NCI-H1436 (cell line): ENCODE measurements around the gene FRZB.
"Not testable (repeated sequence)": the region's sequence is repeated elsewhere in the genome, so short reads cannot be mapped to it uniquely, and the experiment has no call there.

Source experiments
- DNase-seq: peaks from one replicate; lab custom pipeline; 2025; lab: John Stamatoyannopoulos, UW

Gene FRZB

GRCh38 chr2:182890305-182890704 is 23.9 kb upstream of the FRZB start:
- DNase-seq: no peak

GRCh38 chr2:182887753-182888415 is 21.4 kb upstream of the FRZB start:
- no peak for DNase-seq

- no peak for DNase-seq
These were observed 20.7 kb upstream of the FRZB start for GRCh38 chr2:182887093-182887492.

- no peak for DNase-seq
These were observed 19.3 kb upstream of the FRZB start for GRCh38 chr2:182885771-182886170.

- DNase-seq: no peak
These were observed 17.0 kb upstream of the FRZB start for GRCh38 chr2:182883451-182883850.

GRCh38 chr2:182880100-182880499 is 13.7 kb upstream of the FRZB start:
- DNase-seq: not testable (repeated sequence)

GRCh38 chr2:182876653-182877052 is 10.2 kb upstream of the FRZB start:
- not testable (repeated sequence) for DNase-seq

- DNase-seq: no peak
These were observed 3.8 kb upstream of the FRZB start for GRCh38 chr2:182870227-182870626.

GRCh38 chr2:182868054-182868796 is 1.8 kb upstream of the FRZB start:
- no peak for DNase-seq

GRCh38 chr2:182867426-182868053 is 1.1 kb upstream of the FRZB start:
- no peak for DNase-seq

GRCh38 chr2:182866095-182866460 is 359 bp downstream of the FRZB start:
- DNase-seq: no peak

GRCh38 chr2:182864949-182865570 is 1.4 kb downstream of the FRZB start:
- no peak for DNase-seq

- no peak for DNase-seq
These were observed 2.8 kb downstream of the FRZB start for GRCh38 chr2:182863642-182864041.

- DNase-seq: no peak
These were observed 4.3 kb downstream of the FRZB start for GRCh38 chr2:182862091-182862490.

- DNase-seq: no peak
These were observed 5.6 kb downstream of the FRZB start for GRCh38 chr2:182860858-182861257.

- no peak for DNase-seq
These were observed 7.8 kb downstream of the FRZB start for GRCh38 chr2:182858671-182859070.

GRCh38 chr2:182855376-182855775 is 11.1 kb downstream of the FRZB start:
- no peak for DNase-seq

GRCh38 chr2:182854375-182855105 is 11.9 kb downstream of the FRZB start:
- no peak for DNase-seq

GRCh38 chr2:182852801-182853200 is 13.6 kb downstream of the FRZB start:
- no peak for DNase-seq

- DNase-seq: no peak
These were observed 14.3 kb downstream of the FRZB start for GRCh38 chr2:182852090-182852489.

GRCh38 chr2:182845794-182846417 is 20.5 kb downstream of the FRZB start:
- no peak for DNase-seq

- DNase-seq: no peak
These were observed 30.0 kb downstream of the FRZB start for GRCh38 chr2:182836451-182836850.
